Thymus (tissue), 11 donors: ENCODE data around the gene CA14. TPM values are rescaled to one million over a fixed set of nuclear protein-coding genes. Genes with fewer than 3 reads are reported as not detected.

Experiments
- DNase-seq, 9 donors: peaks; one replicate each; pipeline ENCODE4 v3.0.0-alpha.2; 2013; ENCODE audit warnings: low spot score in 9 of 9, low read depth in 6 of 9, missing footprints in 1 of 9
- H3K27ac ChIP-seq, 2 donors: one replicate each; pipeline ENCODE4 v1.5.1; 2013; ENCODE audit warnings: control low read depth in 1 of 2, low read depth in 1 of 2, low read length in 1 of 2, mild to moderate bottlenecking in 1 of 2, moderate library complexity in 1 of 2
- H3K27me3 ChIP-seq, 2 donors: one replicate each; pipeline ENCODE4 v1.5.1; 2013; ENCODE audit warnings: low read length in 1 of 2; ENCODE audit not compliant: control insufficient read depth in 2 of 2, insufficient read depth in 1 of 2
- H3K36me3 ChIP-seq, 2 donors: one replicate each; pipeline ENCODE4 v1.5.1; 2013; ENCODE audit warnings: low read length in 1 of 2, mild to moderate bottlenecking in 1 of 2, moderate library complexity in 1 of 2; ENCODE audit not compliant: control insufficient read depth in 2 of 2, insufficient read depth in 2 of 2
- H3K4me1 ChIP-seq, 2 donors: one replicate each; pipeline ENCODE4 v1.5.1; 2013; ENCODE audit warnings: low read length in 2 of 2; ENCODE audit not compliant: control insufficient read depth in 2 of 2, insufficient read depth in 2 of 2
- H3K4me3 ChIP-seq, 2 donors: one replicate each; pipeline ENCODE4 v1.5.1; 2013; ENCODE audit warnings: low read length in 2 of 2, control low read depth in 1 of 2, mild to moderate bottlenecking in 1 of 2
- H3K9me3 ChIP-seq, 2 donors: one replicate each; pipeline ENCODE4 v1.5.1; 2013; ENCODE audit warnings: low read length in 1 of 2, mild to moderate bottlenecking in 1 of 2; ENCODE audit not compliant: control insufficient read depth in 2 of 2, insufficient read depth in 1 of 2
- WGBS: extraction: QIAGEN DNeasy Blood & Tissue Kit; methylation state at CpG from one replicate; pipeline ENCODE4 v1.1.7; 2013; 5-methylcytosine and 5-hydroxymethylcytosine counted together
- polyA plus RNA-seq: library from polyadenylated mRNA; stranded (reverse); fragments of 200-250 nt; gene quantifications from one replicate; pipeline ENCODE4 v1.2.3, GENCODE V29; 2013
- total RNA-seq: library from RNA; stranded (reverse); fragments of 120-200 nt; gene quantifications from one replicate; pipeline ENCODE4 v1.2.4, GENCODE V29; 2013
- donor health status: healthy.

The CA14 gene
- total and polyA plus RNA-seq, 2 donors = 0.09 to 0.14 TPM

DNA sequence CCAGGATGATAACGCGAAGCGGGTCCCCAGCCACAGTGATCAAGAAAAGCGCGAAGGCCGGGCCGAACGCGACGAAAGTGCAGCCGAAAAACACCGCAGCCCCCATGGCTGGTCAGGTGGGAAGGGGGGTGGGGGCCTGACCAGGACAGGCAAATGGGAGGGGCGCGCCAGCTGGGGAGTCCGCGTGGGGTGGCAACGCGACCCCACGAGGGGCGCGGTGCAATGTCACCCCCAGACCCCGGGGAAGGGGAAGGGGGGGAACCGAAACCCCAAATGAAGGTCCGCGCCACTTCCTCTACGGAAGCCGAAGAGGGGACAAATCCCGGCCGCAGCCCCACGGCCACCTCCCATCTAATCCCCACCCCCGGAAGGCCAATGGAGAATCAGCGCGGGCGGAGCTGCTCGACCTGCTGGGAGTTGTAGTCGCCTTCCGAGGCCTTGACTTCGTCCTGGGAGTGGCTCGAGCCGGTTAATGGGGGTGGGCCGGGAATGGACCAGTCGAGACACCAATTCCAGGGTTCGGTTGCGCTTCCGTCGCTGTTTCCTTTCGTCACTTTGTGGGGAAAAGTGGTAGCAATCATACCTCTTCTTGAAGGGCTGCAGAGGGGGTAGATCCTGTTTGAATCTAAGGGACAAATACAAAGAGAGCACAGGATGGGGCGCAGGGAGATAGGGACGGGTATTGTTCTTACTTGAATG is 11.3 kb downstream of the CA14 start, which contains the start of gene APH1A:
Gene APH1A (minus strand): TSS at position 312 of the 699 bp plus-strand sequence. CDS start 206 bp downstream, at position 106.
- no peaks in the 10 kb centered on the region for H3K9me3 ChIP-seq
- H3K27ac ChIP-seq = peak within 1 kb of the TSS; percentile 75 to 86
- H3K4me1 ChIP-seq = peaks cover 8 to 27% of the 10 kb centered on the region in 2 donors
- H3K36me3 ChIP-seq = peaks cover 30% of the 10 kb centered on the region in 2 donors
- DNase-seq = peak; percentile 74 to 96 (median 91)
- WGBS = under 1% methylated on average over 49 of the region's 49 CpGs
- H3K4me3 ChIP-seq = peak within 1 kb of the TSS; percentile 85 to 94
- H3K27me3 ChIP-seq = no peaks in the 10 kb centered on the region

DNA sequence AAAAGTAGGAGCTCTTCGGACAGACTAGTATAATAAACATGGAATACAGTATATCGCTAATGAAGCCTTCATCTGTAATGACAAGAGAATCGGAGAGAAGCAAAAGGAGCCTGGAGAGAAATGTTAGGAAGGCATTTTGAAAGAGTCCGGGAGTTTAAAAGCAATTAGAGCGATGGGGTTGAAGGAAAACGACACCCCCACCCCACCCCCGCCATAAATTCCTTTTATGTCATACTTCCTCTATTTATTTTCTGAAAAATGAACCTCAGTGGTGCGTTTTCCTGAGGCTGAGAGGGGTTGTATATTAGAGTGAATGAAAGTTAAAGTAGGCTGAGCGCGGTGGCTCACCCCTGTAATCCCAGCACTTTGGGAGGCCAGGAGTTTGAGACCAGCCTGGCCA is 11.9 kb downstream of the CA14 start:
- WGBS = 23% methylated on average over 10 of the region's 10 CpGs
- peaks cover 28 to 29% of the 10 kb centered on the region in 2 donors for H3K36me3 ChIP-seq
- peaks cover 8 to 27% of the 10 kb centered on the region in 2 donors for H3K4me1 ChIP-seq
- no peak for DNase-seq
- peak overlapping the region; percentile 85 to 94 for H3K4me3 ChIP-seq
- H3K27ac ChIP-seq = peak overlapping the region in 1 of 2 donors; percentile 75
- no peaks in the 10 kb centered on the region for H3K27me3 ChIP-seq
- H3K9me3 ChIP-seq = no peaks in the 10 kb centered on the region

DNA sequence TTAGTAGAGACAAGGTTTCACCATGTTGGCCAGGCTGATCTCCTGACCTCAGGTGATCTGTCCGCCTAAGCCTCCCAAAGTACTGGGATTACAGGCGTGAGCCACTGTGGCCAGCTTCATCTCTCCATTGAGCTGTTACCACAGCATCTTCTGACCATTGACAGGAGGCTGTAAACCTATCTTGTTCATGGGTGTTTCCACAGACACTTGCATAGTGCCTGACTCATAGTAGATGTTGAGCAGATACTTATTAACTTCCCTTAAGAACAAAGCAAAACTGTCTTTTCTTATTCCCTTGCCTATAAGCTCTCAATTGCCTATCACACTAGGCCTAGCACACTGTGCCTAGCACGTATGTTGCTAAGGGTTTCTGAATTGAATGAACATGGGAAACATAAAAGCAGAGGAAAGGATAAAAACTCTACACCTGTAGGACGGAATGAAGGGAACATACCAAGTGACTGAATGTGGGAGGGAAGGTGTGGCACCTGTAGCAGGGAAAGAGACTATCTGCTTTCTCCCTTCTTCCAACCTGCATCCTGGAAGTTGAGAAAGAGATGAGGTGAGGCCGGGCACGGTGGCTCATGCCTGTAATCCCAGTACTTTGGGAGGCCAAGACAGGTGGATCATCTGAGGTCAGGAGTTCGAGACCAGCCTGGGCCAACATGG is 13.9 kb downstream of the CA14 start:
- no peak overlapping the region for H3K27ac ChIP-seq
- 96% methylated on average over 7 of the region's 7 CpGs for WGBS
- peaks cover 9% of the 10 kb centered on the region in 2 donors for H3K36me3 ChIP-seq
- no peaks in the 10 kb centered on the region for H3K9me3 ChIP-seq
- no peak overlapping the region for H3K4me3 ChIP-seq
- no peak for DNase-seq
- H3K4me1 ChIP-seq = peaks cover 8 to 27% of the 10 kb centered on the region in 2 donors
- no peaks in the 10 kb centered on the region for H3K27me3 ChIP-seq

DNA sequence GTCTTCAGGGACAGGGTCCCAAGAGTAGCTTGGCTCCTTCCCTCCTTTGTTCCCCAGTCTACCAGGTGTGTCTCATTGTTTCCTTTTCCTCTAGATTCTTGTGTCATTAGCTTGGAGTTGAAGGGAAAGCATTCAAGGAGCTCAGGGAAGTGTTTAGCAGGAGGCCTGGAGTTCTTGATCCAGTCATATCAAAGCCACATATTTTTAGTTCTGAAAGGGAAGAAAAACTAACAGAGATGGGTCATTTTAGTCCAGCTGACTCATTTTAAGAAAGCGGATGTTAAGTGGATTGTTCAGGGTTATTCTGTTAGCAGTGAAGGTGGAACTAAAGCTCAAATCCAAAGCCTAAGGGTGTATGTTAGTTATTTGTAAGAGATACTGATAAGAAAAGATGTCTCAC is 15.7 kb downstream of the CA14 start:
- Histone ChIP-seq H3K27ac (peak overlapping the region in 1 of 2 donors; percentile 44), H3K36me3 (no peaks in the 10 kb centered on the region), H3K4me3 (no peak overlapping the region), H3K27me3 (peaks cover 0 to 2% of the 10 kb centered on the region in 2 donors), H3K9me3 (no peaks in the 10 kb centered on the region), H3K4me1 (peaks cover 0 to 14% of the 10 kb centered on the region in 2 donors)
- DNase-seq = no peak
- WGBS = 97% methylated on average over 1 of the region's 1 CpG

DNA sequence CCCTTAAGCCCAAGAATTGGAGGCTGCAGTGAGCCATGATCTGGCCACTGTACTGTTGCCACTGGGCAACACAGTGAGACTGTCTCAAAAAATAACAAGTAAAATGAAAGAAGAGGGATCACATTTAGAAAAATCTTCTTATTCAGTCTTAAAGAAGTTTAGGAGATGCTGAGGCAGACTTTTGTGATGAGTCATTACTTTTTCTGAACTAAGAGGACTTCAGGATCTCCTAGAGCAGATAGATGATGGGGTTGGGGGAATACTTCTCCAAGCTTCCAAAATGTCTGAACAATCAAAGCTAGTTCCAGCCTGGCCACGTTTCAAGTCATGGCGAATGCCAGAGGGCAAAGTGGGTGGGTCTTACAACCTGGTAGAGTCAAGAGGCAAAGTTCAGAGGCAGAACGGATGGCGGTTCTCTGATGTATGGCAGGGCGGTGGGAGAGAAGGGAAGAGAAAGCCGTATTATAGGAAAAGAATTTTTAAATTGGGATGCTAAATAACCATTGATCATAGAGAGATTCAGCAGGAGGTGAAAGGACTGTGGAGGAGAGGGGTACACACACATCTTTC is 22.6 kb downstream of the CA14 start:
- H3K9me3 ChIP-seq = peaks cover 3 to 12% of the 10 kb centered on the region in 2 donors
- no peak for DNase-seq
- no peak overlapping the region for H3K27ac ChIP-seq
- H3K4me3 ChIP-seq = no peak overlapping the region
- peaks cover 8 to 23% of the 10 kb centered on the region in 2 donors for H3K4me1 ChIP-seq
- H3K36me3 ChIP-seq = no peaks in the 10 kb centered on the region
- peaks cover 19 to 56% of the 10 kb centered on the region in 2 donors for H3K27me3 ChIP-seq
- WGBS = 97% methylated on average over 6 of the region's 6 CpGs

DNA sequence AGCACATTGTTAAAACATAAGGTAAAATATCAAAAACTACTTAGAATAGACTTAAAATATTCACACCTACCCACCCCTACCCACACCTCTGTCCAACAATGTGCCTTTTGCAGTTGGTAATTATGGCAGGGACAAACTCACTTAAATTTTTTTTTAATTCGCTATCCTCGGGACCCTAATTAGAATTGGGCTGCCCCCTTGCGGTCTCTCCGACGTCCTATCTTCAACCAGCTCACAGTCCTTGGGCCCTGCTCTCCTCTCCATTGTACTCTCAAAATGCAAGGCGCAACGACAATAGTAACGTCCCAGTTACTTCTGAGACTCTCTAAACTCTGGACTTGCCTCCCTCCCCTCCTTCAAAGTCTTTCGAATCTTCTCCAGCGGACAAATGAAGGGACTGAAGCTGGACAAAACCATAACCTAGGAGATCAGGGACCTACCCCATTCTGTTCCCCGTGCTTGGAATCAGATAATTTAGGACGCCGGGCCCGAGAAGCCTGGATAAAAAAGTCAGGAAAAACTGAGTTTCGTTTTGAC is 23.7 kb downstream of the CA14 start:
- Histone ChIP-seq H3K4me1 (peaks cover 8 to 23% of the 10 kb centered on the region in 2 donors), H3K36me3 (no peaks in the 10 kb centered on the region), H3K9me3 (peaks cover 3 to 12% of the 10 kb centered on the region in 2 donors), H3K27ac (peak overlapping the region; percentile 1 to 70), H3K27me3 (peaks cover 21 to 61% of the 10 kb centered on the region in 2 donors), H3K4me3 (peak overlapping the region; percentile 44 to 51)
- 3% methylated on average over 15 of the region's 15 CpGs for WGBS
- DNase-seq = peak in 4 of 9 donors; percentile 31 to 68 (median 39)

DNA sequence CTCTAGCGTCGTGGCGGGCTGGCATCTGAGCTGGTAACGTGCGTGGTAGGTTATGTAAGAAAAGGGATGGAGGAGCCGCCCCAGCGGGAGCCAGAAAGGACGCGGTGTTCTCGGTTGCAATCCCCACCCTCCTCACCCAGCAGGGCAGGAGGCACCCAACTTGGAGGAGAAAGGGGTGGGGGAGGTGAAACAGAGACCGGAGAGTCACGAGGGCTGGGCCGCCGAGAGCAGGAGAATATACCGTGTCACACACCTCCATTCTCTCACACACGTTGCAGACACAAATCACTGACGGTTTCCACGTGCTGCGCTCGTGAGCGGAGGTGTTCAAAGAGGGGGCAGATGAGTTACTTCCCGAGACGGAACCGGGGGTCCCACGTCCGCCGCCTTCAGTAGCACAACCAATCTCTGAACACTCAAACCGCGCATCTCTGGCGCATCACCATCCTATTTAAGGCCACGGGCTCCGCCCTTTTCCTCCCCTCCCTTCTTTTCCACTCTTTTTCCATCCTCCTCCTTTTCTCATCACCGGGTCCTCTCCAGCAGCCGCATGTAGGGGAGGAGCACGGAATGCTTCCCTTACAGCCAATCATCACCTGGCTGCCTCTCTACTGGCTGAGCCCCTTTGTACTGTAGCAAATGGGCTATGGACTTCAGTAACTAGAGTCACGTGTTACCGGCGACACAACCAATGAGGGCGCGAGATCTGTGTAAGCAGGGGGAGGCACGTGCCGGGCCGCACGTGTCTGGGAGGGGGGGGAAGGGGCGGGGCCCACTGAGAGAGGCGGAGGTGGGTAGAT is 24.4 kb downstream of the CA14 start, which contains the start of gene CIART:
Gene CIART (plus strand): TSS at position 797 of the 800 bp plus-strand sequence. CDS start 714 bp downstream, outside the sequence.
- H3K27ac ChIP-seq = peak within 1 kb of the TSS; percentile 1 to 70
- H3K4me3 ChIP-seq = peak within 1 kb of the TSS; percentile 44 to 51
- peaks cover 3 to 12% of the 10 kb centered on the region in 2 donors for H3K9me3 ChIP-seq
- H3K4me1 ChIP-seq = peaks cover 8 to 23% of the 10 kb centered on the region in 2 donors
- DNase-seq = peak; percentile 53 to 90 (median 71)
- WGBS = 1% methylated on average over 46 of the region's 46 CpGs
- H3K27me3 ChIP-seq = peaks cover 21 to 66% of the 10 kb centered on the region in 2 donors
- H3K36me3 ChIP-seq = no peaks in the 10 kb centered on the region

DNA sequence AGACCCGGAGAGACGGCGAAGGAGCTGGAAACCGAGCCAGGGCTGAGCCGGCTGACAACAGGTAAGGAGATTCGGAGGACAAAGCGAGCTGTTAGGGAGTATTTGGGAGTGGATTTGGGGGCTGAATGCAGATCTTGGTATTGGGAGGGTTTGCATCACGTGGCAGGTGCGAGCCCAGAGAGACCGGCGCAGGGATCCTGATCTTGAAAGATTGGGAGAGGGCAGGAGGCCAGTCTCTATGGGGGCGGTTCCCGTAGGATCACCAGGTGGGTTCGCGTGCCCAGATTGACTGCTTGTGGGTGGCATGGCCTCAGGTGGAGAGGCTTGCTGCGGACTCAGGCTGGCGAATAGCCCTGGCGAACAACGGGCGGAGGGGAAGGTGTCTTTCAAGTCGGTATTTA is 25.0 kb downstream of the CA14 start:
- peaks cover 8 to 23% of the 10 kb centered on the region in 2 donors for H3K4me1 ChIP-seq
- peaks cover 21 to 66% of the 10 kb centered on the region in 2 donors for H3K27me3 ChIP-seq
- no peaks in the 10 kb centered on the region for H3K36me3 ChIP-seq
- peaks cover 3 to 12% of the 10 kb centered on the region in 2 donors for H3K9me3 ChIP-seq
- DNase-seq = no peak
- 14% methylated on average over 21 of the region's 21 CpGs for WGBS
- peak overlapping the region; percentile 13 to 51 for H3K4me3 ChIP-seq
- H3K27ac ChIP-seq = no peak overlapping the region
